RCC 7860 (cell line): ENCODE measurements around the gene CDC42BPB.

Experiments used
- DNase-seq: peaks from one replicate; pipeline ENCODE4 v3.0.0-alpha.2; 2015; ENCODE audit warnings: low spot score
- FAIRE-seq: peaks from 2 replicates; lab custom pipeline; 2012; peaks lifted over from hg19 to GRCh38; lab: Jason Lieb, UNC

Gene CDC42BPB

GRCh38 chr14:102971836-102972606, 85.3 kb downstream of the CDC42BPB start:
- FAIRE-seq (no peak), DNase-seq (no peak)

GRCh38 chr14:102971314-102971713, 86.0 kb downstream of the CDC42BPB start:
- FAIRE-seq, result no peak
- DNase-seq, result no peak

DNA sequence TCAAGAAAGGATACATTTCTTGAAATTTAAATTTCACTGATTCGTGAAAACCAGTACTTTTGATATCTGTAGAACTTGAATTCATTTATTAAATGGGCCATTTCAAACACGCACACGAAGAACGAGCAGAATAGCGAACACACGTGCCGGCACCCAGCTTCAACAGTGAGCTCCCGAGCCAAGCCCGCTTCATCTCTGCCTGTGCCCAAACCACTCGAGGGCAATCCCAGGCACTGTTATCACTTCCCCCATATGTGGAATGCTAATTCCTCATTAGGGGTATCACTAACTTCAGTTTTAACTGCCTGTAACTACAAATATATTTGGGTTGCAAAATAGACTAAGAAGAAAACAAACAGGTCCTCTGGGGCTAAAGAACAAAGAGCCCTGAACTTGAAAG, 86.9 kb downstream of the CDC42BPB start:
- no peak for DNase-seq
- no peak for FAIRE-seq

- FAIRE-seq, result no peak
- no peak for DNase-seq
These were observed 87.4 kb downstream of the CDC42BPB start for GRCh38 chr14:102969901-102970300.

- DNase-seq, result no peak
- no peak for FAIRE-seq
These were observed 88.1 kb downstream of the CDC42BPB start for GRCh38 chr14:102969060-102969791.

DNA sequence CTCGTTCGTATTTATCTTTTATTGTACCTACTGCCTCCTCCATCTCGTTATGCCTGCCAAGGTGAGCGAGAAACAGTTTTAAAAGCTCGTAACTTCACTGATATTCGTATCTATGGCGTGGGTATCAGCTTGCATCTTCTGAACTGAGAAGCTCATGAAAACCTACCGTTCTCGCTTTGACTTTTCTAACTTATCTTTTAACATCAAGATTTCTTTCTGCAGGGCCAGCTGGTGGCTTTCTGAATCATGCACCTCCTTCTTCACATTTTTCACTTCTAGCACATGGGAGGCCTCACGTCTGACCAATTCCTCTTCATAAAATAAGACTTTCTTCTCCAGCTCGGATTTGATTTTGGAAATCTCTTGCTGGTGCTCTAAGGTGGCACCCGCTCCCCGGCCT, 89.0 kb downstream of the CDC42BPB start:
- FAIRE-seq, result no peak
- DNase-seq, result no peak

GRCh38 chr14:102967506-102967795, 89.9 kb downstream of the CDC42BPB start:
- no peak for DNase-seq
- FAIRE-seq, result no peak

- DNase-seq, result no peak
- no peak for FAIRE-seq
These were observed 90.5 kb downstream of the CDC42BPB start for GRCh38 chr14:102966681-102967505.

DNA sequence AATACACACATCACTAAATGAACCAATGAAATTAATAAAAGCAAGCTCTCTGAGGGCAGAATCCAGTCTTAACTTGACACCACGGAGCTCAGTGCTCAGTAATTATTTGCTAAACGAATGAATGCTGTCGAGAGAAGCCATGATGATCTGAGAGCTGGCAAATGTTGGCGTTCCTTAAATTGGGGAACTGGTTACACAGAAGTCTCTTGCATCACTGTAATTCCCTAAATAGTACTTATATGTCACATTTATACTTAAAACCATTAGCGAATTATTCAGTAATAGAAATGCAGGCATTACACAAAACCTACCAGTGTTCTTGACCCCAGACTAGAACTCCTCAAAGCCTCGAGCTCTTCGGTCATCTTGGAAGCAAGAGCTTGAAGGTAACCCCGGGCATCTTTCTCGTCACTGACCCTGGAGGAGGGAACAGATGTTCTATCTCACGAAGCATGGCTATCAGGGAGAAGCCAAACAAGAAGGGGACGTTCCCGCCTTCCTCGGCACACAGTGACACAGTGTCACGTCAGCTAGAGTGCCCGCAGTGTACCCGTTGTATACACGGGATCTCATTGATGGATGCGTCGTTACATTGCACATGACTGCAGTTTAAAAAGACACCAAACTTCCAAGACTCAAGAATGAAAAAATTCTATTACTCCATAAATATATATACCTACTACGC, 91.2 kb downstream of the CDC42BPB start:
- DNase-seq (no peak), FAIRE-seq (no peak)

- no peak for FAIRE-seq
These were observed 92.1 kb downstream of the CDC42BPB start for GRCh38 chr14:102965282-102965681.

DNA sequence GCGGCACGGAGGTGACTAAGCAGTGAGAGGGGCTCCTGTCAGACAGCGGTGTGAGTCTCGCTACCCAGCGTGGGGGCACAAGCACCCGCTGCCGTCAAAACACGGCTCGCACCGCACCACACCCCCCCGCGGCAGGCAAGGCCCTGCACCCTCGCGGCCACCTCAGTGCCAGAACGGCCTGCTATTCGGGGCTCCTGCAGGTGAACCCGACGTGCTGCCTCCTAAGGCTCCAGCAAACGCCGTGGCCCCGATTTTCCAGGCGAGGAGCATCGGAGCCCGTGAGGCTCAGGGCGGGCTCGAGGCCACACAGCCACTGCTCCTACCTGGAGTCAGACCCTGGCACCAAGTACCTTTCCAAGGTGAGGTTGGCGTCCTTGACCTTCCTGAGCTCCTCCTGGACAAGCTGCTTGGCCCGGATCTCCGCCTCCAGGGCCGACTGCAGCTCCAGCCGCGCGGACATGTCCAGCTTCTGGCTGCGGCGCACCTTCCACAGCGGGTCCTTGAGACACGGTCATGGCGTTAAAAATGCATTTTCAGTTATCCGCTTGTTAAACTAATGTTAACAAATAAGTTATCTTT, 93.1 kb downstream of the CDC42BPB start:
- DNase-seq (no peak), FAIRE-seq (no peak)

More at GRCh38 chr14:102965282-102965681, 92.1 kb downstream of the CDC42BPB start:
- no peak for DNase-seq

GRCh38 chr14:102962111-102962627, 95.2 kb downstream of the CDC42BPB start:
- no peak for DNase-seq

GRCh38 chr14:102958461-102958860, 98.9 kb downstream of the CDC42BPB start:
- DNase-seq (no peak), FAIRE-seq (no peak)

More at GRCh38 chr14:102962111-102962627, 95.2 kb downstream of the CDC42BPB start:
- no peak for FAIRE-seq

- no peak for DNase-seq
- no peak for FAIRE-seq
These were observed 100.1 kb downstream of the CDC42BPB start for GRCh38 chr14:102957222-102957621.

DNA sequence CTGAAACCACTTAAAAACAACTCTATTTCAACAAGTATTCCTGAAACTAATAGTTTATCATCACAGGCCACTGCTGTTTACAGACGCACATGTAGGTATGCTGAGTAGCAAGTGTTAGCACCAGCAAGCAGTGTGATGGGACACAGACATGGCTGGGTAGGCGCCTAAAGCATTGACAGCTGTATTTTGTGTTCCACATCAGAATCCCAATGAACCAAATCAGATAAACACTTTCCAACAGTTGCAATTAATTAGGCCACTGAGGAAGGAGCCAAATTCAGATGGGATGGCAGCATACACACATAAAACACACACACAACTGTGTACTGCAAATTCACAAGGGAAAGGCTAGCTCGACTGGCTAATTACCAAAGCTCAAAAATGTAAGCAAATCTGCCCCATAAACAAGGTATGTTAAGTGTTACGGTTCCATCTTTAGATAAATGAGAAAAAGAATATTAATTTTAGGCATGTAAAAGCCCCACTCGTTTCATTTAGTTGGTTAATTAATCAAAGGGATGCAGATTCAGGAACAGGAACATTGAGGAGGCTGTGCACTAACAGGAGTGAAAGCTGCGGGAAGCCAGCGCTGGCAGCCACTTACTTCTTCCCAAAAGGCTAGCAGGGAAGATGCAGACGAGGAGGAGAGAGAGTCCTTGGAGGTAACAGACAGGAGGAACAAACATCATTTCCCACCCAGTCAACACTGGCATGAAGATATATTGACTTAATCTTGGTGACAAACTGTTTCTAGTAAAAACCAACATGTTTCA, 101.5 kb downstream of the CDC42BPB start:
- FAIRE-seq (no peak), DNase-seq (no peak)

DNA sequence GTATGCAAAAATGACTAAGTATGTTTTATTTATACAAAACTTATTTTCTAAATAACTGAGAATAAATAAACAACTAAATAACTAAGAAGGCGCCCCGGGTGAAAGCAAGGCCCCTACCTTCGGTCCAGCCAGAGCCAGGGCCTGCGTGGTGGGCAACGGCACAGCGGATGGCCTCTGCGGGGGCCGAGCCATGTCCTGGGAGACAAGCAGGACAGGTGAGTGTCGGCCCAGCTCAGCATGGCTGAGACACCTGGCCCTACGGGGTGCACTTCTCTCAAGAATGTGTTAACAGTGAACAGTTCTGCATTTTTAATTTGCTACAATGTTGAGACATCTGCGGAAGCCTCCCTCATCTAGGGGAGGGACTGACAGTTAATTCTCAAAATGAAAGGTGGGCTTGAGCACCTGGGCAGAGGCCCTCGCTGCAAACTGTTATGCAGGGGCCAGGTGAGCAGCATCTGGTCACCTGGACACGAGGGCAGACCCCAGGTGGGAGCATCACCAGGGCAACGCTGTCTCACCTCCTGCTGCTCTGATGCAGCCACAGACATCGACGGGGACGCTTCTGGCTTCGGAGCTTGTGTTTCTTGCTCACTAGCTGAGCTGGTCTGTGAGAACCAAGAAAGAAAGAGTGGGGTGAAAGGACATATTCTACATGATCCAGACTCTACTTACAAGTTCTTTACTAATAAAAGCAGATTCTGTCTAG, 103.1 kb downstream of the CDC42BPB start:
- DNase-seq, result no peak
- no peak for FAIRE-seq

DNA sequence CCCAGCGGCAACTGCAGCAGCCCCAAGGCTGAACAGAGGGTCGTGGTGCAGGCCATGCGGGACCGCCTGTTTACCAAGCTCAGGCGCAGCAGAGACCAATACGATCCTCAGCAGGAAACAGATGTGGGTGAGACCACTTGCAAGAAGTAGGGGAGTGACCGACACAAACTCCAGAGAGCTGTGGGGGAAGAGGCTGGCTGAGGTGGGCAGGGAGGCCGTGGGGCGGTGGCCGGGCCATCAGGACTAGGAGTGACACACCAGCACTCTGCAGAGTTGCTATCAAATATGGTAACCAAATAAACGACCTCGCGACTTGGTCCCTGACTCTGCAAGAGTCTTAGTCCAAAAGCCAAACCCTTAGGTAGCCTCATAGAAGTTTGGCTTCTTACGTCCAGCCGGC, 104.2 kb downstream of the CDC42BPB start:
- no peak for FAIRE-seq
- DNase-seq, result no peak

DNA sequence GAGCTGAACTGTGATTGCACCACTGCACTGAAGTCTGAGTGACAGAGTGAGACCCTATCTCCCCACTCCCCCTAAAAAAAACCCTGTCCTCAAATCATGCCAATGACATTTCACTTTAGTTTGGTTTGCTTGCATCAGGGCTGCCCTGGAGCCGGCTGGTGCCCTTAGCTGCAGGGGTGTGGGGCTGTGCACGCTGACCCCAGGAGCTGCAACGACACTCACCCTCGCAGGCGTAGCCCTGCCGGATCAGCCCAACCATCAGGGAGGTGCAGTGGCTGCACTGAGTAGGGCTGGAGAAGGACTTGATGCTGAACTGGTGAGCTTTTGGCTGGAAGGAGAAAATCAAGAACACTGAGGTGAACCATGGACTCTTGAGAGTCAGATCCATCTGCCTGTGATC, 105.1 kb downstream of the CDC42BPB start:
- DNase-seq, result no peak
- no peak for FAIRE-seq

DNA sequence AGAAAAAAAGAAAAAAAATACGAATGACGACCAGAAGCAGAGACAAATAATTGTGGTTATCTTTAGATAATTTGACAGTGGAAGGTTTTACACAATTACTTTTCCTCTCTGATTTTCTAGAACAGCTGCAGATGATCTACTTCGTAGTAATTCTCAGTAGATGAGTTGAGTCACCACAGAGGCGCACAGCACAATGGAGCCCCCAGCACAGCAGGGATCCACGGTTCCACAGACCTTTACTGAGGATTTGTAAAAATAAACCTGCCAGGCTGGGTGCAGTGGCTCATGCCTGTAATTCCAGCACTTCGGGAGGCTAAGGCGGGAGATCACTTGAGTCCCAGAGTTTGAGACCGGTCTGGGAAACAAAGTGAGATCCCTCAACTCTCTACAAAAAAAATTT, 105.5 kb downstream of the CDC42BPB start:
- FAIRE-seq (no peak), DNase-seq (no peak)
